RWPE2 (cell line): ENCODE measurements around the gene C1orf50.

Experiments used
- ATAC-seq: fragments of 200-7000 bp; cut with Tn5 transposase; 3 replicates; pipeline ENCODE4 v1.9.1; 2021; ENCODE audit warnings: low read depth
- DNase-seq: peaks from one replicate; pipeline ENCODE4 v3.0.0-alpha.2; 2020; ENCODE audit warnings: low spot score
- H3K27ac ChIP-seq: fragments of 450-650 bp; 2 replicates; pipeline ENCODE4 v1.5.1; 2017; ENCODE audit warnings: mild to moderate bottlenecking; ENCODE audit not compliant: poor library complexity, severe bottlenecking
- H3K27me3 ChIP-seq: fragments of 250-450 bp; sonication (Bioruptor Pico); 2 replicates; pipeline ENCODE4 v1.5.1; 2021; ENCODE audit warnings: mild to moderate bottlenecking, moderate library complexity; ENCODE audit not compliant: insufficient read depth, poor library complexity, severe bottlenecking
- H3K36me3 ChIP-seq: fragments of 250-450 bp; sonication (Bioruptor Pico); 2 replicates; pipeline ENCODE4 v1.5.1; 2020; ENCODE audit warnings: low read depth, mild to moderate bottlenecking, moderate library complexity
- H3K4me1 ChIP-seq: fragments of 250-450 bp; sonication (Bioruptor Pico); 2 replicates; pipeline ENCODE4 v1.5.1; 2021; ENCODE audit warnings: mild to moderate bottlenecking, moderate library complexity; ENCODE audit not compliant: insufficient read depth, poor library complexity, severe bottlenecking
- H3K4me3 ChIP-seq: fragments of 250-450 bp; sonication (Bioruptor Pico); 2 replicates; pipeline ENCODE4 v1.5.1; 2021; ENCODE audit warnings: mild to moderate bottlenecking, moderate library complexity; ENCODE audit not compliant: severe bottlenecking
- H3K9me3 ChIP-seq: fragments of 250-450 bp; sonication (Bioruptor Pico); 2 replicates; pipeline ENCODE4 v1.5.1; 2021; ENCODE audit warnings: mild to moderate bottlenecking, moderate library complexity; ENCODE audit not compliant: severe bottlenecking
- CTCF ChIP-seq: fragments of 450-650 bp; IDR thresholded peaks from one replicate; pipeline ENCODE4 v1.5.1; 2017; ENCODE audit warnings: mild to moderate bottlenecking, moderate library complexity; ENCODE audit not compliant: poor library complexity, severe bottlenecking

The C1orf50 gene

GRCh38 chr1:42730002-42730401, 37.0 kb upstream of the C1orf50 start:
- Histone ChIP-seq H3K27ac (no peak overlapping the region), H3K4me3 (no peak overlapping the region), H3K4me1 (no peaks in the 10 kb centered on the region), H3K9me3 (no peaks in the 10 kb centered on the region), H3K27me3 (no peaks in the 10 kb centered on the region), H3K36me3 (no peaks in the 10 kb centered on the region)
- DNase-seq (no peak), ATAC-seq (no peak)
- TF ChIP-seq CTCF = no peak

GRCh38 chr1:42730988-42731387, 36.1 kb upstream of the C1orf50 start:
- no peaks in the 10 kb centered on the region for H3K4me1 ChIP-seq
- H3K36me3 ChIP-seq = no peaks in the 10 kb centered on the region
- H3K27ac ChIP-seq = no peak overlapping the region
- no peak for ATAC-seq
- peak; percentile 35 for TF ChIP-seq CTCF
- no peaks in the 10 kb centered on the region for H3K27me3 ChIP-seq
- no peaks in the 10 kb centered on the region for H3K9me3 ChIP-seq
- no peak overlapping the region for H3K4me3 ChIP-seq
- no peak for DNase-seq

- H3K4me1 ChIP-seq = no peaks in the 10 kb centered on the region
- no peaks in the 10 kb centered on the region for H3K36me3 ChIP-seq
- no peaks in the 10 kb centered on the region for H3K27me3 ChIP-seq
- no peak for TF ChIP-seq CTCF
- H3K4me3 ChIP-seq = no peak overlapping the region
- H3K9me3 ChIP-seq = no peaks in the 10 kb centered on the region
- no peak for DNase-seq
- no peak for ATAC-seq
- no peak overlapping the region for H3K27ac ChIP-seq
These were observed 35.5 kb upstream of the C1orf50 start for GRCh38 chr1:42731585-42731984.

GRCh38 chr1:42732126-42732680, 34.8 kb upstream of the C1orf50 start:
- Histone ChIP-seq H3K27ac (no peak overlapping the region), H3K36me3 (no peaks in the 10 kb centered on the region), H3K4me1 (no peaks in the 10 kb centered on the region), H3K9me3 (no peaks in the 10 kb centered on the region), H3K4me3 (no peak overlapping the region), H3K27me3 (no peaks in the 10 kb centered on the region)
- ATAC-seq (no peak), DNase-seq (no peak)
- TF ChIP-seq CTCF = no peak

GRCh38 chr1:42733415-42734200, 33.4 kb upstream of the C1orf50 start:
- no peaks in the 10 kb centered on the region for H3K9me3 ChIP-seq
- no peaks in the 10 kb centered on the region for H3K4me1 ChIP-seq
- DNase-seq = no peak
- no peak for ATAC-seq
- no peak for TF ChIP-seq CTCF
- no peaks in the 10 kb centered on the region for H3K36me3 ChIP-seq
- H3K27ac ChIP-seq = no peak overlapping the region
- no peaks in the 10 kb centered on the region for H3K27me3 ChIP-seq
- no peak overlapping the region for H3K4me3 ChIP-seq
